ENCODE measurements around the gene MALSU1. TPM values are rescaled to one million over a fixed set of nuclear protein-coding genes. Genes with fewer than 3 reads are reported as not detected.

Gene MALSU1
- total and polyA plus RNA-seq, 2 of the 13 experiments (the other 11 are each of a cell fraction or from before 2014, with no cell fraction given): 72.0 to 141 TPM

GRCh38 chr7:23334482-23335056 lies 35.4 kb downstream of the MALSU1 start (continued):
- TF ChIP-seq SIX1 (CRISPR knock-in tag; IDR thresholded peaks at IDR 0.05; ENCODE audit: borderline replicate concordance) (peak; percentile 77; the same call in 1 of the 2 replicates), FOXO1 (CRISPR knock-in tag; IDR thresholded peaks at IDR 0.05) (peak; percentile 87), TGIF2 (CRISPR knock-in tag; IDR thresholded peaks at IDR 0.05) (peak; percentile 87), GFI1 (CRISPR knock-in tag; IDR thresholded peaks at IDR 0.05; ENCODE audit: borderline replicate concordance) (peak; percentile 90), FOXJ3 (CRISPR knock-in tag; IDR thresholded peaks at IDR 0.05; ENCODE audit: borderline replicate concordance) (peak; percentile 93; the same call in 1 of the 2 replicates), HNF4G (IDR thresholded peaks at IDR 0.05; ENCODE audit: borderline replicate concordance, low read depth, low read length) (peak; percentile 58; the same call in 1 of the 2 replicates), HNF4G (CRISPR knock-in tag; IDR thresholded peaks at IDR 0.05; ENCODE audit: borderline replicate concordance, low read depth) (no peak), ZNF724P (CRISPR knock-in tag; IDR thresholded peaks at IDR 0.05; ENCODE audit: borderline replicate concordance) (no peak), MIXL1 (CRISPR knock-in tag; IDR thresholded peaks at IDR 0.05) (peak; percentile 91), LCORL (IDR thresholded peaks at IDR 0.05) (no peak), LCORL (CRISPR knock-in tag; IDR thresholded peaks at IDR 0.05) (peak; percentile 56; the same call in 1 of the 2 replicates), MTA1 (CRISPR knock-in tag; IDR thresholded peaks at IDR 0.05; ENCODE audit: borderline replicate concordance) (no peak), HDAC1 (CRISPR knock-in tag; IDR thresholded peaks at IDR 0.05) (peak; percentile 85), HDAC2 (CRISPR knock-in tag; IDR thresholded peaks at IDR 0.05) (peak; percentile 97), TFAP4 (IDR thresholded peaks at IDR 0.05; ENCODE audit: borderline replicate concordance, low read depth) (no peak; the same call in 1 of the 2 replicates), DRAP1 (CRISPR knock-in tag; IDR thresholded peaks at IDR 0.05) (peak; percentile 45), FIP1L1 (IDR thresholded peaks at IDR 0.05; ENCODE audit: borderline replicate concordance, insufficient read depth, low read depth, low read length) (no peak), PPARG (CRISPR knock-in tag; conservative IDR thresholded peaks at IDR 0.05) (peak; percentile 80), FOXC1 (CRISPR knock-in tag; IDR thresholded peaks at IDR 0.05; ENCODE audit: borderline replicate concordance) (peak; percentile 33; the same call in 1 of the 2 replicates), ELK4 (CRISPR knock-in tag; IDR thresholded peaks at IDR 0.05; ENCODE audit: borderline replicate concordance) (no peak), ATRX (CRISPR knock-in tag; IDR thresholded peaks at IDR 0.05; ENCODE audit: borderline replicate concordance) (no peak), KLF15 (CRISPR knock-in tag; IDR thresholded peaks at IDR 0.05; ENCODE audit: borderline replicate concordance) (no peak), ZNF629 (CRISPR knock-in tag; conservative IDR thresholded peaks at IDR 0.05) (0 out of 2 replicates have a peak, but pooled peaks have one; percentile 9), TARDBP (CRISPR knock-in tag; IDR thresholded peaks at IDR 0.05) (peak; percentile 73), ZKSCAN8 (CRISPR knock-in tag; IDR thresholded peaks at IDR 0.05; ENCODE audit: borderline replicate concordance) (peak; percentile 57; the same call in 1 of the 2 replicates), MIER3 (CRISPR knock-in tag; IDR thresholded peaks at IDR 0.05; ENCODE audit: borderline replicate concordance) (peak; percentile 91; the same call in 1 of the 2 replicates), SKIL (CRISPR knock-in tag; IDR thresholded peaks at IDR 0.05; ENCODE audit: borderline replicate concordance) (peak; percentile 71; the same call in 1 of the 2 replicates), ZNF644 (CRISPR knock-in tag; IDR thresholded peaks at IDR 0.05; ENCODE audit: low read depth) (peak; percentile 72)
